ENCODE results near the gene PLD3. TPM values are rescaled to one million over a fixed set of nuclear protein-coding genes. Genes with fewer than 3 reads are reported as not detected.

The PLD3 gene
- total and polyA plus RNA-seq, 2 donors (not counting 3 experiments of a cell fraction or from before 2014, with no cell fraction given): 166 to 479 TPM

- no peak overlapping the region for H3K4me3 ChIP-seq (replicated peaks in 1 of 3; ENCODE audit: insufficient read depth in 1 of 3, low read depth in 1 of 3, low read length in 3 of 3)
- H3K79me2 ChIP-seq (ENCODE audit: control insufficient read depth, insufficient read depth, low read length): no peaks in the 10 kb centered on the region
- no peaks in the 10 kb centered on the region for H3K9me3 ChIP-seq (replicated peaks; ENCODE audit: control insufficient read depth, insufficient read depth, low read length)
- ChIA-PET CTCF (interaction anchor here (1.0 to 1.4 kb wide), 3 partner anchors 15 to 26 kb away, joined by 3 to 7 read pairs (median 3); partner anchors contain the start of genes C19orf47 and PLD3), POLR2A (no interaction called here)
- H3K4me2 ChIP-seq (ENCODE audit: insufficient read depth, low read length): no peak overlapping the region
- H3K27me3 ChIP-seq (ENCODE audit: control insufficient read depth in 2 of 2, insufficient read depth in 2 of 2, low read length in 2 of 2): no peaks in the 10 kb centered on the region
- H2AFZ ChIP-seq (ENCODE audit: low read depth, low read length): no peak overlapping the region
- no peak for FAIRE-seq
- dilution Hi-C loops (cut with MboI; ENCODE audit: extremely low pct_ligation_motif_present, low sequenced_read_pairs): no loop called here
- H3K27ac ChIP-seq (ENCODE audit: insufficient read depth, low read depth, low read length): no peak overlapping the region
- no TSS peak for BruUV-seq (replicated peaks)
- no peaks in the 10 kb centered on the region for H4K20me1 ChIP-seq (replicated peaks; ENCODE audit: control insufficient read depth, extremely low read depth, insufficient read depth, low read length)
- H3K9me1 ChIP-seq (replicated peaks; ENCODE audit: control insufficient read depth, extremely low read depth, insufficient read depth, low read length): no peaks in the 10 kb centered on the region
- DNase-seq (ENCODE audit: low read depth, low spot score): no peak
- no peak for TF ChIP-seq GATA2 (IDR thresholded peaks at IDR 0.05; ENCODE audit: insufficient read depth, insufficient read length, low read depth, low read length)
- no peak for TF ChIP-seq POLR2AphosphoS5 (IDR thresholded peaks at IDR 0.05; ENCODE audit: insufficient read depth, low read depth, low read length)
- TF ChIP-seq MYC (IDR thresholded peaks at IDR 0.05; ENCODE audit: low read depth, low read length): no peak
- TF ChIP-seq JUN (IDR thresholded peaks at IDR 0.05; ENCODE audit: borderline replicate concordance, insufficient read depth, insufficient read length, low read depth): no peak
- TF ChIP-seq EZH2 (IDR thresholded peaks at IDR 0.05; ENCODE audit: borderline replicate concordance, low read depth, low read length, severe bottlenecking): no peak
- no peak for TF ChIP-seq POLR2A (IDR thresholded peaks at IDR 0.05; ENCODE audit: low read depth, low read length)
- TF ChIP-seq, protein P1, sequence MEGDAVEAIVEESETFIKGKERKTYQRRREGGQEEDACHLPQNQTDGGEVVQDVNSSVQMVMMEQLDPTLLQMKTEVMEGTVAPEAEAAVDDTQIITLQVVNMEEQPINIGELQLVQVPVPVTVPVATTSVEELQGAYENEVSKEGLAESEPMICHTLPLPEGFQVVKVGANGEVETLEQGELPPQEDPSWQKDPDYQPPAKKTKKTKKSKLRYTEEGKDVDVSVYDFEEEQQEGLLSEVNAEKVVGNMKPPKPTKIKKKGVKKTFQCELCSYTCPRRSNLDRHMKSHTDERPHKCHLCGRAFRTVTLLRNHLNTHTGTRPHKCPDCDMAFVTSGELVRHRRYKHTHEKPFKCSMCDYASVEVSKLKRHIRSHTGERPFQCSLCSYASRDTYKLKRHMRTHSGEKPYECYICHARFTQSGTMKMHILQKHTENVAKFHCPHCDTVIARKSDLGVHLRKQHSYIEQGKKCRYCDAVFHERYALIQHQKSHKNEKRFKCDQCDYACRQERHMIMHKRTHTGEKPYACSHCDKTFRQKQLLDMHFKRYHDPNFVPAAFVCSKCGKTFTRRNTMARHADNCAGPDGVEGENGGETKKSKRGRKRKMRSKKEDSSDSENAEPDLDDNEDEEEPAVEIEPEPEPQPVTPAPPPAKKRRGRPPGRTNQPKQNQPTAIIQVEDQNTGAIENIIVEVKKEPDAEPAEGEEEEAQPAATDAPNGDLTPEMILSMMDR (IDR thresholded peaks at IDR 0.05; ENCODE audit: extremely low read depth in 1 of 2, insufficient read depth in 1 of 2, low read depth in 1 of 2, low read length in 2 of 2): no peak
- TF ChIP-seq FOS (IDR thresholded peaks at IDR 0.05; ENCODE audit: borderline replicate concordance, insufficient read depth, low read length): no peak
- TF ChIP-seq, protein P2, sequence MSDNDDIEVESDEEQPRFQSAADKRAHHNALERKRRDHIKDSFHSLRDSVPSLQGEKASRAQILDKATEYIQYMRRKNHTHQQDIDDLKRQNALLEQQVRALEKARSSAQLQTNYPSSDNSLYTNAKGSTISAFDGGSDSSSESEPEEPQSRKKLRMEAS (IDR thresholded peaks at IDR 0.05; ENCODE audit: insufficient read depth, insufficient read length): no peak
- peaks cover 9 to 41% of the 10 kb centered on the region in 2 experiments for H3K36me3 ChIP-seq (ENCODE audit: control insufficient read depth in 2 of 2, extremely low read depth in 1 of 2, insufficient read depth in 2 of 2, low read length in 2 of 2)
- intact Hi-C loops (cut with micrococcal nuclease): no loop called here
- H3K4me1 ChIP-seq (ENCODE audit: control insufficient read depth, extremely low read depth, insufficient read depth, low read length): peaks cover 4% of the 10 kb centered on the region
- no peak overlapping the region for H3K9ac ChIP-seq (replicated peaks; ENCODE audit: extremely low read depth, insufficient read depth, low read length)
These were observed 26.8 kb upstream of the PLD3 start for GRCh38 chr19:40321566-40322270.

All from endothelial cell of umbilical vein (primary cell).